ENCODE results near the gene GSDME.

GSDME gene

DNA sequence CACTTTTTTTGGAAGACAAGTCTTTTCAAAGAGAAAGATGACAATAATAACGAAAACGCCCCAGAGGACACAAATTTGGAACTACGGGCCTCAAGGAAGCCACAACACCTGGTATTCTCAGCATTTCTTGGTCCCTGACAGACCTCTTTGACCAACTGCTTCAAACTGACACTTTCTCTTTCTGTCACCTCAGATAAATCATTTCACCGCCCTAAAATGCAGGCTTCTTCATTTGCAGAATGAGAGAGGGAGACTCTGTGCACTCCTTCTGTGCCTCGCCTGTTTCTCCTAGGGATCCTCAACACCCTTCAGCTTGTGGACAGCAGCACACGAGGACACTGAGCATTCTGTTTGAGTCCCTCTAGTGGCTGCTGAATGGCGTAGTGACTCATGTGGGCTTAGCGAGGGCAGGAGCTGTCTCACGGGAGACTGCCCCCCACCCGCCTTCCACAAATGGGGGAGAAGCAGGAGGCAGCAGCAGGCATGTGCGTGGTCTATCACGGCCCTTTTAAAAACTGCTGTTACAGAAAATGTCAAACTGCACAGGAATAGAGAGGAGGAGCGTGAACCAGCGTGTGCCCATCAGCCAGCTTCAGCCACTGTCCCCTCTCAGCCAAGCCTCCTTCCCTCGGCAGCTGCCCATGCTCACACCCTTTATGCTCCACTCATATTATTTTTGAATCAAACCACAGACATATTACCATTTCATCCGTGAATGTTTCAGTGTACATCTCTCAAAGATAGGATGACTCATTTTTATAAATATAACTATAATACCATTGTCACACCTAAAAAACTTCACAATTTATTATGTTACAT lies 41.4 kb downstream of the GSDME start:
- H3K9me3 Mint-ChIP-seq: no peaks in the 10 kb centered on the region
- H3K4me1 Mint-ChIP-seq (ENCODE audit: low read depth): peaks cover 13% of the 10 kb centered on the region
- H3K4me3 Mint-ChIP-seq: peak overlapping the region; percentile 22
- H3K27me3 Mint-ChIP-seq (ENCODE audit: low read depth): no peaks in the 10 kb centered on the region
- no peaks in the 10 kb centered on the region for H3K36me3 Mint-ChIP-seq (ENCODE audit: low read depth)
- H3K27ac Mint-ChIP-seq: no peak overlapping the region

DNA sequence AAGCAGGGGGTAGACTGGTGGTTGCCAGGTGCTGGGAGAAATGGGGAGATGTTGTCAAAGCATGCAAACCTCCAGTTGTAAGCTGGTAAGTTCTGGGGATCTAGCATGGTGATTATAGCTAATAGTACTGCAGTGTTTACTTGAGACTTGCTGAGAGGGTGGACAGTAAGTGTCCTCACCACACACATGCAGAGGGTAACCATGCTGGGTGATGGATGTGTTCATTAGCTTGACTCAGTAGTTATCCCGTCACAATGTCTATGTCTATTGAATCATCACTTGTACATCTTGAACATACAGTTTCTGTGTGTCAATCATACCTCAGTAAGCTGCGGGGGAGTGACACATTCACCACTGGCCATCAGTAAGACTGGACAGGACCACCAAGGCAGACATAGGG lies 42.1 kb downstream of the GSDME start:
- peaks cover 13% of the 10 kb centered on the region for H3K4me1 Mint-ChIP-seq (ENCODE audit: low read depth)
- no peak overlapping the region for H3K27ac Mint-ChIP-seq
- H3K9me3 Mint-ChIP-seq: no peaks in the 10 kb centered on the region
- H3K27me3 Mint-ChIP-seq (ENCODE audit: low read depth): no peaks in the 10 kb centered on the region
- H3K36me3 Mint-ChIP-seq (ENCODE audit: low read depth): no peaks in the 10 kb centered on the region
- H3K4me3 Mint-ChIP-seq: no peak overlapping the region

GRCh38 chr7:24714676-24715010 lies 42.6 kb downstream of the GSDME start:
- no peak overlapping the region for H3K27ac Mint-ChIP-seq
- no peaks in the 10 kb centered on the region for H3K36me3 Mint-ChIP-seq (ENCODE audit: low read depth)
- H3K4me3 Mint-ChIP-seq: no peak overlapping the region
- no peaks in the 10 kb centered on the region for H3K9me3 Mint-ChIP-seq
- H3K27me3 Mint-ChIP-seq (ENCODE audit: low read depth): no peaks in the 10 kb centered on the region
- H3K4me1 Mint-ChIP-seq (ENCODE audit: low read depth): peaks cover 13% of the 10 kb centered on the region

- no peak overlapping the region for H3K27ac Mint-ChIP-seq
- no peak overlapping the region for H3K4me3 Mint-ChIP-seq
- H3K4me1 Mint-ChIP-seq (ENCODE audit: low read depth): peaks cover 11% of the 10 kb centered on the region
- H3K9me3 Mint-ChIP-seq: no peaks in the 10 kb centered on the region
- no peaks in the 10 kb centered on the region for H3K36me3 Mint-ChIP-seq (ENCODE audit: low read depth)
- no peaks in the 10 kb centered on the region for H3K27me3 Mint-ChIP-seq (ENCODE audit: low read depth)
Observed at GRCh38 chr7:24713850-24714675, 43.2 kb downstream of the GSDME start.

DNA sequence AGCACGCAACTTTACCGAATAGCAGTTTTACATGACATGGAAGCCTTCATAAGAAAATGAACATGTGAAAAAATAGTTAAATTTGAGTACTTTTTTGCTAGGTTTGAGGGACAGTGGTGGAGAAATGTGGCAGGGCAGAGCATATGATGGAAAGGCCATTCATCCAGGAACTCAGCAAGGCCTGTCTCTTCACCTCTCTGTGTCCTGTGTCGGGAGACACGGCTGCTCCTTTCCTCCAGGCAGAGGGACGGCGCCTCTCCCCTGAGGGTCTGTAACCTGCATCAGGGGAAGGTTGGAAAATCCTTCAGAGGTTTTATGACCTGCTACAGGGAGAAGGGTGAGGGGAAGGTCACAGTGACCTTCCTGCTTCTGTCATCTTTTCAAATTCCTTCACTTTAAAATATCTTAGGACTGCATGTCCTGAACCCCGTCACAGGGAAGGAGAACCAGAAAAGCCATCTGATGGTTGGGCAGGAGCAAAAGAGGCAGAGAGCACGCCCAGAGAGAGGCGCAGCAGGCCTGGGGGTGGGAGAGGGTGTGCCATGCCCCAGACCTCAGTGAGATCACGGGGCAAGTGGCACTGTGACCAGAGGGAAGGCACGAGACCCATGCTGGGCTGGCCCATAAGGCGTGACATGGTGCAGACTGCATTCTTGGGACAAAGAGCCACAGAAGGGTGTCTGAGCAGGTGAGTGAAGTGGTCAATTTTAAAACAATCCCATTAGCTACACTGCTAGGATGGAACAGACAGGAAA lies 44.0 kb downstream of the GSDME start:
- Mint-ChIP-seq H3K4me1 (ENCODE audit: low read depth) (peaks cover 11% of the 10 kb centered on the region), H3K9me3 (no peaks in the 10 kb centered on the region), H3K4me3 (no peak overlapping the region), H3K27ac (no peak overlapping the region), H3K27me3 (ENCODE audit: low read depth) (no peaks in the 10 kb centered on the region), H3K36me3 (ENCODE audit: low read depth) (no peaks in the 10 kb centered on the region)

- Mint-ChIP-seq H3K4me1 (ENCODE audit: low read depth) (peaks cover 3% of the 10 kb centered on the region), H3K27me3 (ENCODE audit: low read depth) (no peaks in the 10 kb centered on the region), H3K27ac (peak overlapping the region; percentile 22), H3K36me3 (ENCODE audit: low read depth) (no peaks in the 10 kb centered on the region), H3K9me3 (no peaks in the 10 kb centered on the region), H3K4me3 (no peak overlapping the region)
Observed at GRCh38 chr7:24709585-24710360, 47.5 kb downstream of the GSDME start.

GRCh38 chr7:24709051-24709450 lies 48.2 kb downstream of the GSDME start:
- no peaks in the 10 kb centered on the region for H3K9me3 Mint-ChIP-seq
- no peaks in the 10 kb centered on the region for H3K27me3 Mint-ChIP-seq (ENCODE audit: low read depth)
- peaks cover 3% of the 10 kb centered on the region for H3K4me1 Mint-ChIP-seq (ENCODE audit: low read depth)
- H3K36me3 Mint-ChIP-seq (ENCODE audit: low read depth): no peaks in the 10 kb centered on the region
- no peak overlapping the region for H3K4me3 Mint-ChIP-seq
- no peak overlapping the region for H3K27ac Mint-ChIP-seq

DNA sequence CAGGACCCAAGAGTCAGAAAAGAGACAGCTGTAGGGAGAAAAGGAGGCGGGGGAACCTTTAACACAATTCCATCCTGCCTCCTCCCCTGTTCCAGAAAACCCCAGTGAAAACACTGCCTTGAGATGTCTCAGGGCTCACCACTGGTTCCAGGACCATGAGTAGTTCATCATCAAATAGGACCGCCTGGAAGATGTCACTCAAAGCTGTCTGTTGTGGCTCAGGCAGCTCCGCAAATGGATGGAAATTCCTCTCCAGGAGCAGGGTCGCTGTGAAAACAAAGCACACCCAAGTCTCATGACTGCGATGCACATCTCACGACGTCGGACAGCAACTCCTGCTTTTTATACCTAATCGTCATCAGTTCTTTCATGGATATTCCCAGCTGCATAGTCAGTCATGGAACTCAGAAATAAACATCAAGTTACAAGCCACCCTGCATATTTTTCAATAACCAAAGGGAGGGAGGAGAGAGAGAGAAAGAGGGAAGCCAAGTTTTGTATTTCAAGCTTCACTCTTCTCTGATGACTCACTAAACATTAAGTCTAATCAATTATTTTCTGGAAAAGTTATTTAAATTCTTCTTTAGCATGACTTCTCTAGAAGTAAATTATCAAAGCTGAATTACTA lies 49.2 kb downstream of the GSDME start:
- Mint-ChIP-seq H3K27me3 (ENCODE audit: low read depth) (no peaks in the 10 kb centered on the region), H3K36me3 (ENCODE audit: low read depth) (no peaks in the 10 kb centered on the region), H3K4me3 (no peak overlapping the region), H3K27ac (no peak overlapping the region), H3K9me3 (no peaks in the 10 kb centered on the region), H3K4me1 (ENCODE audit: low read depth) (peaks cover 3% of the 10 kb centered on the region)

DNA sequence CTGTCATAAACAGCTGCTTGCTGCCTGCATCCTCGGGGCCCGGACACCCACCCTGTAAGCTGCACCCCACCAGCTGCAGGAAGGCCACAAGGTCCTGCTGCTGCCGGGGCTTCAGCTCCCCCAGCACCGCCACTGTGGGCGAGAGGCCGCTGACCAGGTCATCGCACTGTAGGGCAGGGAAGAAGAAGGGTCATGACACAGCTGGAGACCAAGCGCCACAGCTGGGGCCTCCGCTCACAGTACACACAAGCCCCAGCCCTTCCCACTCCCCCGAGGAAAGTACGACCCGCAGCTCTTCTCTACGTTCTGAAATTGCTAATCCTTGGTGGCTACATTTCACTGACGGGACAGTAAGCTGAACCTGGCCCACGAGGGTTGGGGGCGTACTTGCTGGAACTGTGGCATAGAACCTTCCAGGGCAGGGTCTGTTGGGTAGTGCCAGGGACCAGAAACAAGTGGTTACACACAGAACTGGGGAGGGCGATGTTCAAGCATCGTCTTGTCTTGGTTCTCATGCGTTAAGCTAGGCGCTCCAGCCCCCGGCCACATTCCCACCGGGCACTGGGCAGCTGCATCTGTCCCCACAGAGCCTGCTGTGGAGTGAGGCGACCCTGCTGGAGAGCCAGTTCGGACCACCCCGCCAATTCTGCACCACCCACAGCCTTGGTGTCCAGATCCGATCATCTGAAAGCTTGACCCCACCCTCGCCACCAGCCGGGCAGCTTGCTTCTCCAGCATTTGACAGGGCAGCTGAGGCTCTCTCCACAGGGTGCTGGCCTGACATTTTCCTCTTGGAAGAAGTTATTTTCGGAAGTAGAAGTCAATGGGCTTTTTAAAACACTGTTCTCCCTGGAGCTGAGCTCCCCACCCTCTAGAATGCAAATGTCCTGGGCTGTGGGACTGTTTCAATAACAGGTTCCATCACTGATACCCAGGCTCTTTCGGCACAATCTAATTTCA lies 50.8 kb downstream of the GSDME start:
- H3K27me3 Mint-ChIP-seq (ENCODE audit: low read depth): no peaks in the 10 kb centered on the region
- H3K9me3 Mint-ChIP-seq: no peaks in the 10 kb centered on the region
- no peaks in the 10 kb centered on the region for H3K36me3 Mint-ChIP-seq (ENCODE audit: low read depth)
- H3K27ac Mint-ChIP-seq: no peak overlapping the region
- peaks cover 3% of the 10 kb centered on the region for H3K4me1 Mint-ChIP-seq (ENCODE audit: low read depth)
- no peak overlapping the region for H3K4me3 Mint-ChIP-seq

GRCh38 chr7:24705461-24705954 lies 51.8 kb downstream of the GSDME start:
- Mint-ChIP-seq H3K4me1 (ENCODE audit: low read depth) (peaks cover 3% of the 10 kb centered on the region), H3K4me3 (no peak overlapping the region), H3K27ac (no peak overlapping the region), H3K9me3 (no peaks in the 10 kb centered on the region), H3K36me3 (ENCODE audit: low read depth) (no peaks in the 10 kb centered on the region), H3K27me3 (ENCODE audit: low read depth) (no peaks in the 10 kb centered on the region)

- Mint-ChIP-seq H3K9me3 (no peaks in the 10 kb centered on the region), H3K27me3 (ENCODE audit: low read depth) (no peaks in the 10 kb centered on the region), H3K27ac (no peak overlapping the region), H3K36me3 (ENCODE audit: low read depth) (no peaks in the 10 kb centered on the region), H3K4me3 (no peak overlapping the region), H3K4me1 (ENCODE audit: low read depth) (peaks cover 3% of the 10 kb centered on the region)
Observed at GRCh38 chr7:24704311-24704710, 53.0 kb downstream of the GSDME start.

DNA sequence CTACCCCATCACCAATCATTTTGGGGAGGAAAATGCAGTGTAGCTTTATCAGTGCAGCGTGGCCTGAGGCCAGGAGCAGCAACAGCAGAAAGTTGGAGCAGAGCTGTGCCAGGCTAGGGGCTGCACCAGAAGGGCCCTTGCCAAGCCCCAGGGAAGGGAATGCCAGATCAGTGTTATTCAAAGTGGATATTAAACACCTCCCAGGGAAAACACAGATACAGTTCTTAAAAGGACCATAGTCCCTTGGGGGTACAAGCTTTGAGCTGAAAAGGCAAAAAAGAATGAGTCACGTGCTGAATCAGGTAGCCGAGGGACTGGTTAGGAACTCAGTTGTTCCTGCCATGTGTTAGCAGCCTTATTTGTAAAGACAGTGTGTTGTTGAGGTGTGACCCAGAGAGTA lies 54.0 kb downstream of the GSDME start:
- no peaks in the 10 kb centered on the region for H3K27me3 Mint-ChIP-seq (ENCODE audit: low read depth)
- peaks cover 3% of the 10 kb centered on the region for H3K4me1 Mint-ChIP-seq (ENCODE audit: low read depth)
- H3K27ac Mint-ChIP-seq: no peak overlapping the region
- H3K36me3 Mint-ChIP-seq (ENCODE audit: low read depth): no peaks in the 10 kb centered on the region
- H3K4me3 Mint-ChIP-seq: no peak overlapping the region
- no peaks in the 10 kb centered on the region for H3K9me3 Mint-ChIP-seq

- H3K27ac Mint-ChIP-seq: no peak overlapping the region
- H3K4me1 Mint-ChIP-seq (ENCODE audit: low read depth): peaks cover 3% of the 10 kb centered on the region
- H3K9me3 Mint-ChIP-seq: no peaks in the 10 kb centered on the region
Observed at GRCh38 chr7:24702755-24703154, 54.5 kb downstream of the GSDME start.

More at GRCh38 chr7:24702755-24703154, 54.5 kb downstream of the GSDME start:
- Mint-ChIP-seq H3K4me3 (no peak overlapping the region), H3K36me3 (ENCODE audit: low read depth) (peaks cover 2% of the 10 kb centered on the region), H3K27me3 (ENCODE audit: low read depth) (no peaks in the 10 kb centered on the region)
